HG03460 (cell line): ENCODE results near the gene TAS2R50.

Source experiments
- ATAC-seq: cut with Tn5 transposase; IDR thresholded peaks from one replicate; pipeline ENCODE4 v1.9.1; 2021; ENCODE audit not compliant: unreplicated experiment

TAS2R50 gene

GRCh38 chr12:10956085-10956484 is 30.6 kb downstream of the TAS2R50 start:
- ATAC-seq = no peak

GRCh38 chr12:10952645-10953044 is 34.1 kb downstream of the TAS2R50 start:
- ATAC-seq = no peak

- ATAC-seq = no peak
These were observed 43.5 kb downstream of the TAS2R50 start for GRCh38 chr12:10943167-10943566.

DNA sequence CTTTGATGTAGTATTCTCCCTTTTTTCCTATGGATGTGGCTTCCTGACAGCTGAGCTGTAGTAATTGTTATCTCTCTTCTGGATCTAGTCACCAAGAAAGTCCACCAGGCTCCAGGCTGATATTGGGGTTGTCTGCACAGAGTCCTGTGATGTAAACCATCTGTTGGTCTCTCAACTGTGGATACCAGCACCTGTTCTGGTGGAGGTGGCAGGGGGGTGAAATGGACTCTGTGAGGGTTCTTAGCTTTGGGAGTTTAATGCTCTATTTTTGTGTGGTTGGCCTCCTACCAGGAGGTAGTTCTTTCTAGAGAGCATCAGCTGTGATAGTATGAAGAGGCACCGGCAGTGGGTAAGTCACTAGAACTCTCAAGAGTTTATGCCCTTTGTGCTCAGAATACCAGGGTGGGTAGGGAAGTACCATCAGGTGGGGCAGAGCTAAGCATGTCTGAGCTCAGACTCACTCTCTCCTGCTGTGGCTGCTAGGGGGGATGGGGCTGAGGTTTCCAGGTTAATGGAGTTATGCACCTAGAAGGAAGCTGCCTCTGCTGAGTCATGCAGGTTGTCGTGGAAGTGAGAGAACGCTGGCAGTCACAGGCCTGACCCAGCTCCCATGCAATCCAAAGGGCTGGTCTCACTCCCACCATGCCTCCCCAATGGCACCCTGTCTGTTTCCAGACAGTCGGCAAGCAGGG is 44.6 kb downstream of the TAS2R50 start:
- no peak for ATAC-seq

DNA sequence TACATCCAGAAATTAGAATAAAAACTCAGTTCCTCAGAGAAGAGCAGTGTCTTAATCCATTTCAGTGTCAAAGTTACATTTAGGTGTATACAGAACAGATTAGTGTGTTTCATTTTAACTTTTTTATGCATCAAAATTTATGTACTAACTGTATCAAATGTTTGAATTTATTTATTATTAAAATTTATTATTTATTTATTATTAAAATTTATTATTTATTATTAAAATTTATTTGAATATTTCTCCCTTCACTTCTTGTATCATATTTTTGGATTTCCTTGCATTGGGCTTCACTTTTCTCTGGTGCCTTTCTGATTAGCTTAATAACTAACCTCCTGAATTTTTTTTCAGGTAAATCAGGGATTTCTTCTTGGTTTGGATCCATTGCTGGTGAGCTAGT is 45.3 kb downstream of the TAS2R50 start:
- ATAC-seq = no peak

DNA sequence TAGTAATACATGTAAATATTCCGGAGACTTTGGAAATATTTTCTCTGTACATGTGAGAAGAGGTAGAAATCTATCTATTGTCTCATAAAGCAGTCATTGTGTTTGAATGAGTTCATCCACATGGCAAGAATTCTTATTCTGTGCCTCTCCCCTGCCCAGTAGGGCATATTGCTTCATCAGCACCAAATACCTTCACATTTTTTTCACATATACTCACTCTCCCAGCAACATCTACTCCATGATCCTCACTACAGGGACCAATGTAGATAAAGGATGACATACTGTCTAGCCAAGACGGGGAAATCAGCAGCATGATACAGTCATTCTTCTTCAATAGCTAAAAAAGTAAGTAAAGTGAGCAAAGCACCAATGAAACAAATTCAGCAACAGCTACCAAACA is 46.3 kb downstream of the TAS2R50 start:
- no peak for ATAC-seq

DNA sequence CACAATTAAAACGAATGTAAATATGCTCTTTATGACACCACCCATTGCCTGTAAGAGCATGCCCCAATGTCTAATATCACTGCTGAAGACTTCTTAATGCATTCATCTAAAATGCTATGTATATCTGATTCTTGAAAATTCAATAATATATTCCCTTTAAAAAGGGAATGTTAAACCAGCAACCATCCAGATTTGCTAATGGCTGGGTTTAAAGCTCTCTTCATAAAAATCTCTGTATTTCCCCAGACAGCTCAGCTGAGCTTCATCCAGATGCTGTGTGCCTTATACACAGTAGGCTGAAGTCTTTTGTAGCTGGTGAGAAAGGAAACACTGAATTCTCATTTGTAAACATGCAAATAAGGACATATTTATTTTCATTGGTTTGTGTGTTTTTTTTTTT is 47.5 kb downstream of the TAS2R50 start, which contains the start of gene TAS2R14:
TAS2R14 (minus strand) TSS at position 101 of the 400 bp plus-strand sequence; CDS start at position 45, 56 bp downstream.
- no peak for ATAC-seq

DNA sequence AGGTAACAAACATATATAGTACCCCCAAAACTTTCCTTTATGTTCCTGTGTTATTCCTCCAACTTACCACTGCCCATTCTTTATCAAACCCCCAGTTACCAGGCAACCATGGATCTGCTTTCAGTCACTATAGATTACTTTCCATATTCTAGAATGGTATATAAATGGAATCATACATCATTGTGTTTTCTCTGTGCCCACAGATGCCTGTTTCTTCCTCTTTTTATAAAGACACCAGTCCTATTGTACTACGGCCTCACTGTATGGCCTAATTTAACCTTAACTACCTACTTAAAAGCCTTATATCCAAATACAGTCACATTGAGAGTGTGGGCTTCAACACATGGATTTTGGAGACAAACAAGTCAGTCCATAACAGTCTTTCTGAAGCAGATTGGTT is 50.2 kb downstream of the TAS2R50 start:
- no peak for ATAC-seq
